ENCODE measurements around the gene NR4A1. TPM values are rescaled to one million over a fixed set of nuclear protein-coding genes. Genes with fewer than 3 reads are reported as not detected.
A peak's percentile ranks its signal among the peaks of the same experiment; 100 is the strongest.

Gene NR4A1
- total RNA-seq, 2 donors from 2014 or later: 197 to 567 TPM

DNA sequence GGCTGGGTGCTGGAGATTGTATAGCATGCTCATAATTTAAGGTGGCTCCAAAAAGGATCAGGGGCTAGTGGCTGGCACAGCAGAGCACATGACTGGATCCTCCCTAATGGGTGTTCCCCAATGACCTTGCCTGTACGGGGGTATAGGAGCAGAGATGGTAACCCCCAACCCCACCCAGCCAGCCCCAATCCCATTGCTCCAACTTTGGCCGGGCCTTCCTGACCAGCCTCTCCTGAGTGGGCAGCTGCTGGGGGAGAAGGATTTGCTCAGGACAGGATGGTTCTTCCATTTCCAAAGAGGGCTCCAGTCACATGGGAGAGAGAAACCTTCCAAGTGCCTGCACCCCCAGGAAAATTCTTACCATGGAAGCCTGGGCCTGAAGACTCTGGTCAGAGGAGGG, 15.3 kb upstream of the NR4A1 start:
- peak; percentile 71 for DNase-seq (ENCODE audit: low spot score)
- intact Hi-C loops (cut with DNase I): no loop called here

DNA sequence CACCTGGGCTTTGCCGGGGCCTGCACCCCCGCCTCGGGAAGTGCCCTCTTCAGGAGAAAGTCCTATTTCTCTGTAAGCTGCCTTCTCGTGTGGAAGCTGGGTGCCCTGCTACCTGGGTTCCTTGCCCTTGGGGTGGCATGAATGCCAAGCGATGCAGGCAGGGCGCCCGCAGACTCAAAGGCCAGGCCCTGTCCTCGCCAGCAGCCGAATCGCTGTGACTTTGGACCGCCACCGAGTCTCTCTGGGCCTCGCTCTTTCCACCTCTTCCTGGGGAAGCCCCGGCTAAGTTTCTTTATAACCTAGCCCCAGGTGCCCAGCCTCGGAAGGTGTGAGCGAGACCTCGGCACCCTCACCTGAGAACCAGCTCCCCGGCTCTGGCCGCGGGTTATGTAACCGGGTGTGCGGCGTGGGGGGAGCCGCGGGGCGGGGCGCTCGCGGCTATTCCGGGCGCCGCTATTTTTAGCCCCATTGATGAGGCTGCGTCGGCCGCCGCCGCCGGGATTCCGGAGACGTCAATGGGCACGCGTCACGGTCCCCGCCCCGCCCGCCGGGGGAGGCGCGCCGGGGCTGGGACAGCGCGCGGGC, 14.6 kb upstream of the NR4A1 start:
- DNase-seq (ENCODE audit: low spot score): peak; percentile 96
- intact Hi-C loops (cut with DNase I): no loop called here

DNA sequence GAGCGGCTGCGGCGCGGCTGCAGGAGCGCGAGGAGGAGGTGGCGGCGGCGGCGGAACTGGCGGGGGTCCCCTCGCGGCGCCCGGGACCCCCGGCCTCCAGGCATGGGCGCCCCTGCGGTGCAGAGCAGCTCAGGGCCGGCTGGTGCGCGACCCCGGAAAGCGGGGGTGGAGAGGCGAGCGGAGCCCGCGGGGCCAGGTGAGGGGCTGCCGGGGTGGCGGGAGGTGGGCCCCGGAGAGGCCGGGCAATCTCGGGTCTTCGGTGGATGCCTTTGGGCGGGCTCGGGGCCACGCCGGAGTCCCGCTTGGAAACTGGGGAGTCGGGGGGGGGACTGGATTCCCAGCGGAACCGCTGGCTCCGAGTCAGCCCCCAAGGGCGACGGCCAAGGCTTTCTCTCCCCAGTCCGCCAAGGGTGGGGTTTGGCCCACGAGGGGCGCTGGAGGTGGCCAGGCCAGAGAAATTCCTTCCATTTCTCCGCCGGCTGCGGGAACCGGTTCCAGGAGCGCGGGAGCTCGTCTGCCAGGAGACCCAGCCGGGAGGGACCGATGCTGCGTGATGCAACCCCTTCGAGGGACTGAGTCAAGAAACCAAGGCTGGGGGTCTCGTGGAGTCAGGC, 13.9 kb upstream of the NR4A1 start:
- peak; percentile 96 for DNase-seq (ENCODE audit: low spot score)
- intact Hi-C loops (cut with DNase I): no loop called here

DNA sequence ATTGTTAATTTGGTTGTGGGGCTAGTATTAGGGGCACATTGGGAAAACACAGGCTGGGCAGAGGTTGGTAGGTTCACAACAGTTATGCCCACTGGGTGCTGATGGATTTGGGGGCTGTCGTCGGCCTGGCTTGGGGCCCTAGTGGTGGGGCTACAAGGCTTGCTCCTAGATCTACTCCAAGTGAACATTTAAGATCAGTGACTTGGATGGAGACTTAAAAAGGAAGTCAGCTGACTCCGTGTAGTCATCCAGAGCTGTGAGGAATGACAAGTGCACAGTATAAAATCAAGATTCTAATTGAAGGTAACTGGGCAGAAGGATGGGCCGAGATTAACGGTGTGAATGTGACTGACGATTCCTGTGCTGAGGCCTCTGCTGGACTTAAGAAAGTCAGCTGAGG, 12.8 kb upstream of the NR4A1 start:
- DNase-seq (ENCODE audit: low spot score): peak; percentile 73

DNA sequence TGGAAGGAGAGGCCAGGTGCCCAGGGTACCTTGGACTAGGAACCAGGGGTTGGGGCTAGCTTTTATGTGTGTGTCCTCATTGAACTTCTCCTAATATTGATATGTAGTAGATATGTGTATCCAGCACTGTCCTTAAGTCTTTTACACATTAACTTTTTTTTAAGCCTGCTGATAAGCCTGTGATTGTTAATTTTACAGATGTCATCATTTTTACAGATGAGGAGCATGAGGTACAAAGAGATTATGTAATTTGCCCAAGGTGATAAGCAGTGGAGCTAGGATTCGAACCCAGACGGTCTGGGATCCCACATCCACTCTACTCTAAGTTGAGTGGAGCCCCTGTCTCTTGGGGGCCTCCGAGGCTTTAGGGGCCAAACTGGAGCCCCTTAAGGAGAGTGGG, 10.2 kb upstream of the NR4A1 start:
- intact Hi-C loops (cut with DNase I): no loop called here

More for the DNA sequence above, 12.8 kb upstream of the NR4A1 start:
- intact Hi-C loops (cut with DNase I): no loop called here

DNA sequence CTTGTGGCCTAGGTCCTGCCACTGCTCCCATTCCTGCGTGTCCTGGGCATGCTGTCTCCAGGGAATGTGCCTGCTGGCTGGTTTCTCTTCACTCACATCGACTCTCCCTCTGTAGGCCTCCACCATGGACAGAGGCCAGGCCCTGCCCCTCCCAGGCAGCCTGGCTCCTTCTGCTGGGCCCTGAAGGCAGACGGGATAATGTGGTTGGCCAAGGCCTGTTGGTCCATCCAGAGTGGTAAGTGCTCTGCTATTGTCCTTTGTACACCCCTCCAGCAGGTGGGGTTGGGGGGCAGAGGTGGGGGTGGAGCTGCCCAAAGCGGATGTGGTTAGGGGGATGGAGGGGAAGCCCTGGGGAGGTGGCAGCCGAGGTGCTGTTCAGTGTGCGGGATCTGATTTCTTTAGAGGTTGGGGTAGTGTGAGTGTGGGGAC, 9.5 kb upstream of the NR4A1 start:
- peak; percentile 82 for DNase-seq (ENCODE audit: low spot score)
- intact Hi-C loops (cut with DNase I): no loop called here

More for the DNA sequence above, 10.2 kb upstream of the NR4A1 start:
- no peak for DNase-seq (ENCODE audit: low spot score)

DNA sequence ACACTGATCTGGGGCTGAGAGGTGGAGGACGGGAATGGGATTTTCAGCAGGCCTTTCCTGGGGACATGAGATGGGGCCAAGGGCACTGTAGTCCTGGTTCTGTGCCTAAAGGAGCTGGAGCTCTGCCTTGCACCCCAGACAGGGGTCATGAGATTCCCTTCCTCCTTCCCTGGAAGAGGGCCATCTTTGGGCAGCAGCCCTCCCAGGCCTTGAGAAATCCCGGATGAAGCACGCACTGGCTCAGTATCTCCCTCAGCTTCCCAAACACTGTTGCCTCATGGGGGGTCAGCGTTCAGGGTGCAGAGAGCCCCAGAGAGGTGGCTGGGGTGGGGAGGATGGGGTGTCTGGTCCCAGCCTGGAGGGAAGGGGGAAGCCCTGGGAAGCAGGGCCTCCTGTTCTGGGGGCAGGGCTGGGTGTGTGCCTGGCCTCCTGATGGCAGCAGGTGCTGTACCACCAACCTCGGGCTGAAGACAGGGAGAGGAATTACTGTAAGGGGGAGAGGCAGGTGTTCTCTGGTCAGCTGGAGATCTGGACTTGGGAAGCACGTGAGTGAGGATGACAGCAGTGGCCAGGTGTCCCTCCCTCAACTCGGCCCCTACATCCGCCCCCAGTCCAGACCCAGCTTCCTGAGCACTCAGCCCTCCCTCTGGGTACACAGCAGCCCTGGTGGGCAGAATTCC, 8.4 kb upstream of the NR4A1 start:
- intact Hi-C loops (cut with DNase I): no loop called here

DNA sequence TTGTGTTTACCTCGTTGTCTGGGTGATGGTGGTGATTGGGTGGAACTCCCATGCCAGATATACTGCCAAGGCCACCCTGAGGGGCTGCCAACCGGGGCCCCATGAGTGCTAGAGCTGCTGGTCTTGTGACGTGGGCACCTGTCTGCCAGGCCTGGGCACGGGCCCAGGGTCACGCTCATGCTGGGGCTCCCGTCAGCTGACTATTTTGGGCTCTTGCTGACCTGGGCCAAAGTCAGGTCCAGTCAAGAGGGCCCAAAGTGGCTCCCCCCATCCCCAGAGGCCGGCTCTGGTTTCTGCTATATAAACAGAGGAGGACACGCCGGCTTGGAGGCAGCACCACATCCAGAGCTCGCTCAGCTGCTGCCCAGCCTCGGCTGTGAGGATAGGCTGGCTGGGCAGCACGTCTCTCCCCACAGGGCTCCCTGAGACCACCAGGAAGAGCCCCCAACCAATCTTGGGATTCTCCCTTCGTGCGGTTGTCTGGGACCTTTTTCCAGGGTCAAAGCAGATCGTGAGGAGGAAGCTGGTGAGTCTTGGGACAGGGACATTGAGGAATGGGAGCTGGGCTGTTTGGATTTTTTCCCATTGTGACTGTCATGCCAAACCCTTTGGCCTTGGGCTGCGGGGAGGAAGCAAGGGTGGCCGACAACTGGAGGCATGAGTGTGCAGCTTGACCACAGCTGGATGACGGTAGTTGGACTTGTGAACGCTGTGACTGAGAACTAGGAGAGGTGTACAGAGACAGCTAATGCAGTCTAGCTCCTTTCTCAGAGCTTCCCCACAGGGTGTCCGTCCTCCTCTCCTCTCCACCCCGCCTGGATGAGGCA, 7.6 kb upstream of the NR4A1 start:
- DNase-seq (ENCODE audit: low spot score): no peak
- intact Hi-C loops (cut with DNase I): no loop called here

More for the DNA sequence above, 8.4 kb upstream of the NR4A1 start:
- DNase-seq (ENCODE audit: low spot score): no peak

DNA sequence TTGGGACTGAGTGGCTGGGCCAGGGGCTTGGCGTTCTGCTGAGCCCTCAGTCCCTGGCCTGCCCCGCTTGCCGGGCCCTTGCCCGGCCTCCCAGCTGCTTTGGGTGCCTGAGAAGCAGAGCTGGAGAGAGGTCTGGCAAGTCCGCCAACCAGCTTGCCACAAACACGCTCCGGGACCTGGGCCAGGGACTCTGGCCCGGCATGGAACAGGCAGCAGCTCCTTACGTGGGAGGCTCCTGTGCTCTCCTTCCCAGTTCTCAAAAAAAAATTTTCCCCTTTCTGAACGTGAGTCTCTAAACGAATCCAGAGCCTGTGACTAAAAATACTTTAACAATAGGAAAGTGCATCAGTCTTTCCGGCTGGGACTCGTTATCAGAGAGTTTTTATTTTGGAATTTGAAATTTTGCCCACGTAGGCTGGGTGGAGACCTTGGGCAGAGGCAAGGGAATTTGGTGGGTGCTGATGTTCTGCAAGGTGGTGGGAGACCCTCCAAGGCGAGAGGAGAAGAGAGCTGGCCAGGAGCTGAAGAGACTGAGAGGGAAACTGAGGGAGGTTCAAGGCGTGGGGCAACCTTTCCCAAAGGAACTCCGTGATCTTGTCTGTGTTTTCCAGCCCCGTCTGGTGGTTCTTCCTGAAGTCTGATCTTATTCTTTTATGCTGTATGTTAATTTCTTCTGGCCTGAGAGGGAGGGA, 6.8 kb upstream of the NR4A1 start:
- peak; percentile 96 for DNase-seq (ENCODE audit: low spot score)
- intact Hi-C loops (cut with DNase I): no loop called here

DNA sequence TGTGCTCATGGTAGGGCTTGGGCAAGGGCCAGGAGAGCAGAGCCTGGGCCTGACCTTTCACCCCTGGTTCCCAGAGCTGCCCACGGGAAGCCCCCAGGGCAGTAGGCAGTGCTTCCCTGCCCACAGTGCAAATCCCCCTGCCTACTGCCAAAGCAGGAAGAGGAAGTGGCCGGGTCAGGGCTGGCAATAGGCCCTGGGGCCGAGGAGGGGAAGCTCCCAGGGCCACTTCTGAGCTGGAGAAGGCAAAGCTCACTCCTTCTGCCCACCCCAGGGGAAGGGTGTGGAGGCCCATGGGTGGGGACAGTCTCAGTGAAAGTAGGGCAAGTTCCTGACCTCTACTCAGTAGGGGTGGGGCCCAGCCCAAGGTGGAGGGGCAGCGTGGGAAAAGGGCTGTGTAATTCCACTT, 5.4 kb upstream of the NR4A1 start:
- intact Hi-C loops (cut with DNase I): no loop called here
- peak; percentile 83 for DNase-seq (ENCODE audit: low spot score)

DNA sequence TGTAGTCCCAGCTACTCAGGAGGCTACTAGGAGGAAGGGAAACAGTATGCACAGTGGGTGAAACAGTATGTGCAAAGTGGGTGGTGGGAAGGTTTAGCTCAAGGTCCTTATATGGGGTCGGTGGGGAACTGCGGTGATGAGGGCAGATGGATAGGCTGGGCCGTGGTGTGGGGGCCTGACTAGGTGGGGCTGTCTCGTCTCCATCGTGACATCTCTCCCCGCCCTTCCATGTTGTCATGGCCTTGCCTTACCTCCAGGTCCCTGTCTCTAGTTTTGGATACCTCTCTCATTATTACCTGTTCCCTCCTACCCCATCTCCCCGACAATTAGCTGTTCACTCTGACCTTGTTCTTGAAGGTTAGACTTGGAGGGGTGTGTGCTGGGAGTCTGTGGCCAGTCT, 4.4 kb upstream of the NR4A1 start:
- no peak for DNase-seq (ENCODE audit: low spot score)
- intact Hi-C loops (cut with DNase I): no loop called here

DNA sequence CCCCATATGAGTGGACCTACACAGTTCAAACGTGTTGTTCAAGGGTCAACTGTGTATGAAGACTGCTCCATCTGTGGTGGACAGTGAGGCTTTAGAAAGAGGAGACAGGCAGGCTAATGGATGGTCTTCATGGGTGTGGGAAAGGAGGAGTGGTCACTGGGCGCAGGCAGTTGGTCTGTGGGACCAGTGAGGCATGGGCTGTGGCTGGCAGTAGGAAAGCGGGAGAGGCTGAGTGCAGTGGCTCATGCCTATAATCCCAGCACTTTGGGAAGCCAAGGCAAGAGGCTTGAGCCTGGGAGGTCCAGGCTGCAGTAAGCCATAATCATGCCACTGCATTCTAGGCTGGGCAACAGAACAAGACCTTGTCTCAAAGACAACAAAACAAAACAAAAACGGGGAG, 2.0 kb upstream of the NR4A1 start:
- intact Hi-C loops (cut with DNase I): no loop called here
- no peak for DNase-seq (ENCODE audit: low spot score)

DNA sequence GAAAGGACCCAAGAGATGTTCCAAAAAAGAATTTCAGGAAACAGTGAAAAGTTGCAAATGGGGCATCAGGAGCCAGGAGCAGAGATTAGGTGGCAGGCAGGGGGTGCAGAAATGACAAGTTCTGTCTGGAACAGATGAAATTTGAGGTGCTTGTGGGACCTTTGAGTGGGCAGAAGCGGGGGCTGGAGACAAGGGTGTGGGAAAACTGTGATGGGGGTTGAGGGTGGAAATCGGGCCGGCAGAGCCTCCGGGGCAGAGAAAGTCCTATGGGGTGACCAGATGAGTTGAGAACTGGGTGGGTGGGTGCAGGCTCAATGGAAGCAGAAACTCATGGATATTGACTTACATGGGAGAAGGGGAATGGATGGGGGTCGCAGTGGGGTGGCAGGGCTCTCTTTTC, 1.6 kb upstream of the NR4A1 start:
- no peak for DNase-seq (ENCODE audit: low spot score)
- intact Hi-C loops (cut with DNase I): no loop called here

DNA sequence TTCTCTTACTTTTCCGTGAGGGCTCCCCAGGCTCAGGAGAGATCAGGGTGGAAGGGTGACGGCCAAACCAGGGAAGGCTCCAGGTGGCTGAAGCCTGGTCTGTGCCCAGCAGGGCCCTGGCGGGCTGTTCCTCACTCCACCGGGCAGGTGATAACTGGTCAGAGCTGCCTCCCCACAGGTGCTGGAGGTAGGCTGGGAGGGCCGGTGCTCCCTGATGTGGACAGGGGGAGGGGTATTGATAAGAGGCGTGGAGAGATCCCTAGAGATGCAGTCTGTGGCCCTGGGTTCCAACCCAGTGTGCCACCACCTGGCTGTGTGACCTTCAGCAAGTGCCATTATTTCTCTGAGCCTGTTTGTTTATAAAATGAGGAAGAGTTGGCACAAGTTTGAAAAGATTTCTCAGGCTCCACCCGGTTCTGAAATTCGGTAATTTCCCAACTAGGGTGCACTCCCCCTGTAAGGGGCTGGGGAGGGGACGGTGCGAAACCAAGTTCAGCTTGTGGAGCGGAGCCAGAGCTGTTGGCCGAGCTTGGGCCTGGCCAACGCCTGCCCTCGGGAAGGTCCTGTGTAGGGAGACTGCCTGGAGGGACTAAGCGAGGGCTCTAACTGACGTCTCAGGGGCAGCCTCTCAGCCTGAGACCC, 1.0 kb upstream of the NR4A1 start:
- intact Hi-C loops (cut with DNase I): no loop called here

DNA sequence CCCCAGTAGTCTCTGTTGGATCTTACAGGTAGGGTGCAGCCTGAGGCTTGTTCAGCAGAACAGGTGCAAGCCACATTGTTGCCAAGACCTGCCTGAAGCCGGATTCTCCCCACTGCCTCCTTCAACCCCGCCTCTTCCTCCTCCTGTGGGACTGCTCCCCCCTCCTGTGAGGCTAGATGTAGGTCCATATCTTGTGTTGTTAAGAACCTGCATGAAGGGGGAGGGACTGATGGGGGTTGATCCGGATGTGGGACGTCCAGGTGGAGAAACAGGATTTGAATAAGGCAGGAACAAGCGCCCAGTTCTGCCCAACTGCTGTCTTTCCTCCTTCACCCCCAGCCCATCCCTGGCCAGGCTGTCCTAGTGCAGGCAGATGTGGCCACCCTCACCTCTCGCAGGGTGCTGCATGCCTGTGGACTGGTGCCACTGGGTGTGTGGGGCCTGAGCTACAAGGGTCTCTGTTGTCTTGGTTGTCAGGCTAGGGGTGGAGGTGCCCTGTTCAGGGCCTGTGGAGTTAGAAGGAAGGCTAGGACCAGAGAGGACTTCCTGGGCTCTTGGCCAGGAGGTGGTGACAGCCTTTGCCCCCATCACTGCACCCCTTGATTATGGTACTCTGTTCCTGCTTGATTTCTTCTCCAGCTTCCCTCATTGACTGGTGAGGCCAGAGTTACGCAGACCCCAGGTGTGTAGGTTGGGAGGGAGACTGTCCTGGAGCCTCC, 1.4 kb downstream of the NR4A1 start:
- intact Hi-C loops (cut with DNase I): no loop called here
- DNase-seq (ENCODE audit: low spot score): no peak

More for the DNA sequence above, 1.0 kb upstream of the NR4A1 start:
- no peak for DNase-seq (ENCODE audit: low spot score)

DNA sequence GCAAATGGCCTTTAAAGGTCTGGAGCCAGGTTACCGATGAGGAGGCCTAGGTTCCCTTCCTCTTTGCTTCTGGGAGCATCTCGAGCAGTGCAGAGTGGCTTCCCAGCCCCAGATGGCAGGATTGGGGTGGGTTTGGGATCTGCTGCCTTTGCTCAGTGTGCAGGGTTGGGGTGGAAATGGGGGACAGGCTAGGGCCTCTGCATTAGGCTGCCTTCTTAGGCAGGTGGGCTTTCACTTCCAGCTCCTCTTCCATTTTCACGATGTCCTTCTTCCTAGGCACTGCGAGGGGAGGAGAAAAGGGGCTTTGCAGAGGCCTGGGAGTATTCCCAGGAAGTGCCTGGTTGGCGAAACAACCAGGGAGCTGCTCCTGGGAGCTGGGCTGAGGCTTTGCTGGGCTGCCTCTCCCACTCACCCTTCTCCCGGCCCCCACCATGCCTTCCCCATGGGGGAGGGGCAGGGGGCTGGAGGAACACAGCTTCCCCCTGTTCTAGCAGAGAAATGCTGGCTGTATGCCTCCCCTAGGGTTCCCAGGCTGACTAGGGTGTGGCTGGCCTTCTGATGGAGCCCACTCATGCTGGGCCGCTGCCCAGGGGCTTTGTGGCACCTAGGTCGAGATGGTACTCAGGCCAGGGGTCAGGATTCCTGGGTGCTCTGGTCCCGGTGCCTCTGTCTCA, 2.4 kb downstream of the NR4A1 start:
- intact Hi-C loops (cut with DNase I): no loop called here
- no peak for DNase-seq (ENCODE audit: low spot score)

DNA sequence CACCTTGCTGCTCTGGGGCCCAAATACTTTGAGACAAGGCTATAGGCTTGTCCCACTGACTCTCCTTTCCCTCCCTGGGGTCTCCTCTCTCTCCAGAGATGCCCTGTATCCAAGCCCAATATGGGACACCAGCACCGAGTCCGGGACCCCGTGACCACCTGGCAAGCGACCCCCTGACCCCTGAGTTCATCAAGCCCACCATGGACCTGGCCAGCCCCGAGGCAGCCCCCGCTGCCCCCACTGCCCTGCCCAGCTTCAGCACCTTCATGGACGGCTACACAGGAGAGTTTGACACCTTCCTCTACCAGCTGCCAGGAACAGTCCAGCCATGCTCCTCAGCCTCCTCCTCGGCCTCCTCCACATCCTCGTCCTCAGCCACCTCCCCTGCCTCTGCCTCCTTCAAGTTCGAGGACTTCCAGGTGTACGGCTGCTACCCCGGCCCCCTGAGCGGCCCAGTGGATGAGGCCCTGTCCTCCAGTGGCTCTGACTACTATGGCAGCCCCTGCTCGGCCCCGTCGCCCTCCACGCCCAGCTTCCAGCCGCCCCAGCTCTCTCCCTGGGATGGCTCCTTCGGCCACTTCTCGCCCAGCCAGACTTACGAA, 3.1 kb downstream of the NR4A1 start:
- peak; percentile 87 for DNase-seq (ENCODE audit: low spot score)
- intact Hi-C loops (cut with DNase I): no loop called here
